ENCODE data around the gene MBD2. TPM values are rescaled to one million over a fixed set of nuclear protein-coding genes. Genes with fewer than 3 reads are reported as not detected.

The MBD2 gene
- total and polyA plus RNA-seq, 9 donors = 21.9 to 59.0 (median 45.0) TPM

DNA sequence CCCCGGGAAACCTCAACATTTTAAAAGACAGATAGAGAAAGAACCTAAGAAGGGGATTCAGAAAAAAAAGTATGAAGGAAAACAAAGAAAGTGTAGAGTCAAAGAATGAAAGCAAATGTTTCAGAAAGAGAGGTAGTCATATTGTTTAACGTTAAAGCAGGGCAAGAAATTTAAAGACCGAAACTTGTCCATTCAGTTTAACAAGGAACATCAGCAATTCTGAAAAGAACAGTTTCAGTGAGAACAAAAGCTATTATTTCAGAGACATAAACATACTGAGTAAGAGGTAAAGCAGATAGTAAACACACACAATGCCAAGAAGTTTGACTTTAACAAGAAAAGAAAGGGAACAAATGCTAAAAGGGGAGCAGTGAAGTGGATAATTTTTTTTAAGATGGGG, 41.1 kb downstream of the MBD2 start:
- H3K27ac ChIP-seq = no peak overlapping the region
- no peak overlapping the region for H3K4me3 ChIP-seq
- no peaks in the 10 kb centered on the region for H3K9me3 ChIP-seq
- intact Hi-C loops (cut with DNase I) = no loop called here
- no peaks in the 10 kb centered on the region for H3K36me3 ChIP-seq
- 87 to 91% (median 88%) methylated on average over 3 of the region's 3 CpGs for WGBS, 3 donors
- DNase-seq = no peak
- no peaks in the 10 kb centered on the region for H3K4me1 ChIP-seq (ENCODE audit: insufficient read depth)
- no peak for TF ChIP-seq CTCF (IDR thresholded peaks at IDR 0.05)
- TF ChIP-seq EP300 (IDR thresholded peaks at IDR 0.05) = no peak
- TF ChIP-seq POLR2A (IDR thresholded peaks at IDR 0.05) = no peak
- no peaks in the 10 kb centered on the region for H3K27me3 ChIP-seq

DNA sequence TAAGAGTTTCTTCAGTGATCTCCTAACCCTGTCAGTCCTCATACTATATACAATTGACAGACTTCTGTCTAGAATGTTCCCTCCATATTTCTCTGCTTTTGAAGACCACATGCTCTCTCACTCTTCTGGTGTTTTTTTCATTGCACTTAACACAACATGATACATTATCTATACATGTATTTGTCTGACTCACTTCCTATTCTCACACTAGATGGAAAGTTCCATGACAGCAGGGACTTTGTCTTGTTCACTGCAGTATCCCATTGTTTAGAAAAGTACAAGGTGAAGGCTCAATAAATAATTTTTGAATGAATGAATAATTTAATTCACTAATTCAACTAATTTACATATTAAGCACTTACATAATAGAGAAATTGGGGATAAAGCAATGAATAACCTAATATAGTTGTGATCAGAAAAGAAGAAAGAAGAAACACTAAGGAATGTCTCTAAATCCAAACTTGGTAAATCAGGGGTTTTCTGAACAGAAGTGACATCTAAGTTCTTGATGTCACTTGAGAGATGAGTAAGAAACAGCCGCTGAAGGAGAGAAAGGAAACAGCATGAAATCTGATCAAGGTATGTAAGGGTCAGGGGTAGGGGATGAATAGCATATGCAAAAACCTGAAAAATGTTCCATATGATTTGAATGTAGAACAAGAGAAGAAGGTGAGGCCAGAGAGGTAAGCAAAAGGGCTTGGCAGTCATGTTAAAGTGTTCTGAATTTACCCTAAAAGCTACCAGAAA, 42.4 kb downstream of the MBD2 start:
- 88 to 100% (median 97%) methylated on average over 1 of the region's 1 CpG for WGBS, 3 donors
- TF ChIP-seq CTCF (IDR thresholded peaks at IDR 0.05) = no peak
- TF ChIP-seq EP300 (IDR thresholded peaks at IDR 0.05) = no peak
- TF ChIP-seq POLR2A (IDR thresholded peaks at IDR 0.05) = no peak
- H3K4me3 ChIP-seq = no peak overlapping the region
- no peak for DNase-seq
- no peaks in the 10 kb centered on the region for H3K36me3 ChIP-seq
- no peaks in the 10 kb centered on the region for H3K4me1 ChIP-seq (ENCODE audit: insufficient read depth)
- no peak overlapping the region for H3K27ac ChIP-seq
- intact Hi-C loops (cut with DNase I) = no loop called here
- H3K9me3 ChIP-seq = no peaks in the 10 kb centered on the region
- H3K27me3 ChIP-seq = no peaks in the 10 kb centered on the region

DNA sequence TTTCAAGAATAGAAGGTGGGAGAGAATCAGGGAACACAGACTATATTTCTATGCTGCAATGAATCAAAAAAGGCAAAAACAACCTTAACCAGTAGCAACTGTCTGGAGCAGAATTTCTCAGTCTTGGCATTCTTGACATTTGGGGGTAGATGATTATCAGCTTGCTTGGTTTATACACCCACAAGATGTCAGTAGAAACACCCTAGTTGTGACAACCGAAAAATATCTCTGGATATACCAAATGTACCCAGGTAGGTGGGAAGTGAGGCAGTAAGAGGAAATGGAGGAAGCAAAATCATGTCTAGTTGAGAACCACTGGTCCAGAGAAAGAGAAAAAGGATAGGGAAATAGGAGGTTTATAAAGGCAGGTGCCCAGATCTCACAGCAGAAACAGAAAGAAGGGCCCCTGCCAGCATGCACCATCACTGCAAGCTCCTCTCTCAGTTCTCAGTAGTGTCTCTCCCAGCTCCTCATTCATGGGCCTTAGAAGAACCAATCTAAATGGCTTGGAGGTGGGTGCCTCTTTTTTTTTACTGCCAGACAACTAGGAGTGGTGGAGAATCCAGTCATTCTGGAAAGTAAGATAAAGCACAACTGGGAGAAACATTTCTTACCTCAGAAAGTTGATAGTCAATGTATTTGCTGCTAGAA, 50.4 kb downstream of the MBD2 start:
- Histone ChIP-seq H3K27ac (no peak overlapping the region), H3K36me3 (no peaks in the 10 kb centered on the region), H3K9me3 (no peaks in the 10 kb centered on the region), H3K4me1 (ENCODE audit: insufficient read depth) (peaks cover 3% of the 10 kb centered on the region), H3K4me3 (no peak overlapping the region), H3K27me3 (no peaks in the 10 kb centered on the region)
- 80 to 94% (median 89%) methylated on average over 1 of the region's 1 CpG for WGBS, 3 donors
- intact Hi-C loops (cut with DNase I) = no loop called here
- no peak for DNase-seq
- TF ChIP-seq EP300 (IDR thresholded peaks at IDR 0.05) = no peak
- no peak for TF ChIP-seq CTCF (IDR thresholded peaks at IDR 0.05)
- TF ChIP-seq POLR2A (IDR thresholded peaks at IDR 0.05) = no peak

GRCh38 chr18:54173250-54173649, 51.2 kb downstream of the MBD2 start:
- H3K4me3 ChIP-seq = no peak overlapping the region
- no peak for TF ChIP-seq POLR2A (IDR thresholded peaks at IDR 0.05)
- no peak for TF ChIP-seq EP300 (IDR thresholded peaks at IDR 0.05)
- no peak for TF ChIP-seq CTCF (IDR thresholded peaks at IDR 0.05)
- 93 to 98% (median 97%) methylated on average over 2 of the region's 2 CpGs for WGBS, 3 donors
- no peak overlapping the region for H3K27ac ChIP-seq
- no peaks in the 10 kb centered on the region for H3K27me3 ChIP-seq
- H3K4me1 ChIP-seq (ENCODE audit: insufficient read depth) = peaks cover 4% of the 10 kb centered on the region
- DNase-seq = no peak
- no peaks in the 10 kb centered on the region for H3K9me3 ChIP-seq
- no peaks in the 10 kb centered on the region for H3K36me3 ChIP-seq
- intact Hi-C loops (cut with DNase I) = no loop called here
